Stimulated activated naive CD8-positive, alpha-beta T cell treated with anti-CD3 and anti-CD28 coated beads, Interleukin-15, Interleukin-2, amounts not matched to agents 100 ng/mL and 50 ng/mL, for 24 hours (primary cell): Measurements from ENCODE around the gene IMMP2L.
"Not testable (repeated sequence)": the region's sequence is repeated elsewhere in the genome, so short reads cannot be mapped to it uniquely, and the experiment has no call there.

Experiments
- H3K27ac Mint-ChIP-seq: one replicate; pipeline ENCODE4 v1.8.0; 2021; ENCODE audit warnings: mild to moderate bottlenecking, mixed read lengths
- H3K27me3 Mint-ChIP-seq: one replicate; pipeline ENCODE4 v1.8.0; 2021; ENCODE audit warnings: mixed read lengths
- H3K36me3 Mint-ChIP-seq: one replicate; pipeline ENCODE4 v1.8.0; 2021; ENCODE audit warnings: low read depth, mixed read lengths
- H3K4me1 Mint-ChIP-seq: one replicate; pipeline ENCODE4 v1.8.0; 2021; ENCODE audit warnings: low read depth, mixed read lengths
- H3K4me3 Mint-ChIP-seq: one replicate; pipeline ENCODE4 v1.8.0; 2021; ENCODE audit warnings: mild to moderate bottlenecking, mixed read lengths
- H3K9me3 Mint-ChIP-seq: one replicate; pipeline ENCODE4 v1.8.0; 2021; ENCODE audit warnings: mixed read lengths

IMMP2L gene

DNA sequence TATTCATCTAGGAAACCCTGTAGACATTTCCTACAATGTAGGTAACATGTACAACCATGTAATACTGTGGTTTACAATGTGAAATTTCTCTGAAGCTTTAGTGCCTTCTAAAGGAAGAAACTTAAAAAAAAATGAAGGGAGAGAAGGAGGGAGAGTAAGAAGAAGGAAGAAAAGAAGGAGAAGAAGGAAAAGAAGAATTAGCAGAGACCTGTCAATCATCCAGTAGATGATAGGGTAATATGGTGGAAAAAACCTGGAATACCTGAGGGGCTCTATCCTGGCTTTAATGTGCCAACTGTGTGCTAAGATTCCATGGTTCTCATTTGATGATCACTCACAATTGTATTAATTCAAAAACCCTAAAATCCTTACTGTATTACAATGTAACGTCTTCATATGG lies 474.0 kb downstream of the IMMP2L start:
- no peaks in the 10 kb centered on the region for H3K27me3 Mint-ChIP-seq
- H3K36me3 Mint-ChIP-seq: peaks cover 18% of the 10 kb centered on the region
- H3K9me3 Mint-ChIP-seq: peaks cover 4% of the 10 kb centered on the region
- peak overlapping the region; percentile 27 for H3K4me3 Mint-ChIP-seq
- H3K27ac Mint-ChIP-seq: peak overlapping the region; percentile 91
- H3K4me1 Mint-ChIP-seq: peaks cover 81% of the 10 kb centered on the region

DNA sequence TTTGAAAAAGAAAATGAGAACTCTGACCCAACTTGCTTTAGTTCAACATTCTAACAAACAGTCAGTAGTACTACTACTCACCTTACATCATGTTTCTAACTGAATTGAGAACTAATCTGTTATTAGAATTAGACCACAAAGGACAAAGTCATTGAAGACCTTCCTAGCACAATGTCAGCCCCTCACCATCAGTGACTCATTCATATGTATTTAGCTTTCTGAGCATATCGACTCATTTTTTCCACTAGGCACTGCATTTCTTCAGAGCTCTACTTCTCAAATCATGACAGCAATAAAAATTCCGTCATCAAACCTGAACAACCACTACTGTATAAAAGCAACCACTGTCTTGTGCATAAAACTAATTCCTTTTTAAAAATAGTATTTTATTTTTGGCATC lies 475.8 kb downstream of the IMMP2L start:
- Mint-ChIP-seq H3K36me3 (peaks cover 5% of the 10 kb centered on the region), H3K27ac (peak overlapping the region; percentile 97), H3K4me1 (peaks cover 90% of the 10 kb centered on the region), H3K4me3 (peak overlapping the region; percentile 48), H3K9me3 (peaks cover 4% of the 10 kb centered on the region), H3K27me3 (no peaks in the 10 kb centered on the region)

DNA sequence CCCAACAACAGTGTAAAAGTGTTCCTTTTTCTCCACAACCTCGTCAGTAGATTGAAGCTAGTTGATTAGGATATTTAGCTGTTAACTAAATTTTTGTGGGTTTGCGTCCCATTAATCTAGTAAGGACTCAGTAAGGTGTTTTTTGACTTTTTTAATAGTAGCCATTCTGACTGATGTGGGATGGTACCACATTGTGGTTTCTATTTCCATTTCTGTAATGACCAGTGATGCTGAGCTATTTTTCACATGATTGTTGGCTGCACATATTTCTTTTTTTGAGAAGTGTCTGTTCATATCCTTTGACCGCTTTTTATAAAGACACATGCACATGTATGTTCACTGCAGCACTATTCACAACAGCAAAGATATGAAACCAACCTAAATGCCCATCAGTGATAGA lies 476.9 kb downstream of the IMMP2L start:
- peaks cover 4% of the 10 kb centered on the region for H3K9me3 Mint-ChIP-seq
- peaks cover 5% of the 10 kb centered on the region for H3K36me3 Mint-ChIP-seq
- no peaks in the 10 kb centered on the region for H3K27me3 Mint-ChIP-seq
- peak overlapping the region; percentile 58 for H3K4me3 Mint-ChIP-seq
- H3K4me1 Mint-ChIP-seq: peaks cover 96% of the 10 kb centered on the region
- H3K27ac Mint-ChIP-seq: peak overlapping the region; percentile 97

DNA sequence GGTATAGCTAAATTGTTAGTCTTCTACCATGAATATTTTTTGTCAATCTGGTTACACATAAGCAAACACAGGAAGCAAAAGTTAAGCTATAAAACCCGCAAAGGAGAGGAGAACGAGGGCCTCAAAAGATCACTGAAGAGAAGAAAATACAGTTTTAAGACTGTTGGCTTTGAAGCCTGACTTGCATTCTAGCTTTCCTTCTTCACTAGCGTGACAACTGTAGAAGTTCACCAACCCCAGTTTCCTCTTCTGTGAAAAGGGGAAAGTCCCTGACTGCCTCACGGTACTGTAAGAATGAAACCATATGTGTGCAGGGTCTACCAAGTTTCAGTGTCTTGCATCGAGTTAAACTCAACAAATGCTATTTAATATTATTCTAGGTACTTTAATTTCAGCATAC lies 478.9 kb downstream of the IMMP2L start:
- H3K27me3 Mint-ChIP-seq: no peaks in the 10 kb centered on the region
- peak overlapping the region; percentile 76 for H3K4me3 Mint-ChIP-seq

DNA sequence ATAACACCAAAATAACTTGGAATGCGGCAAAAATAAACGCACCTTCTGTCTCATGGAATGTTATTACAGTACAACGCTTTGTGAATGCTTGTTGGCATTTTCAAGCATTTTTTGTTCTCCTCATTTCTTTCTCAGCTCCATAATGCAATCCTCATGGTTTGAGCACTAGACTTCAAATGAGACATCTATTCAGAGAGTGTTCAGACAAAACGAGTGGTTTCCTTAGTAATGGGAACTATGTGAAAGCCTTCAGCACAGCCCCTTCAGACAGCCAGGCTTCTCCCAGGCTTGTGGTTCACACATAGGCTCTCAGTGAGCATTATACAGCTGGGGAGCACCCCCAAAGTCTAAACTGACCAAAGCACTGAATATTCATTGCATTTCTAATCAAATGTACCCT lies 479.9 kb downstream of the IMMP2L start:
- peaks cover 4% of the 10 kb centered on the region for H3K9me3 Mint-ChIP-seq
- H3K4me3 Mint-ChIP-seq: peak overlapping the region; percentile 76
- no peaks in the 10 kb centered on the region for H3K27me3 Mint-ChIP-seq
- H3K27ac Mint-ChIP-seq: peak overlapping the region; percentile 97
- peaks cover 83% of the 10 kb centered on the region for H3K4me1 Mint-ChIP-seq
- peaks cover 5% of the 10 kb centered on the region for H3K36me3 Mint-ChIP-seq

More for the DNA sequence above, 478.9 kb downstream of the IMMP2L start:
- Mint-ChIP-seq H3K4me1 (peaks cover 89% of the 10 kb centered on the region), H3K9me3 (peaks cover 4% of the 10 kb centered on the region), H3K36me3 (peaks cover 5% of the 10 kb centered on the region), H3K27ac (peak overlapping the region; percentile 97)

DNA sequence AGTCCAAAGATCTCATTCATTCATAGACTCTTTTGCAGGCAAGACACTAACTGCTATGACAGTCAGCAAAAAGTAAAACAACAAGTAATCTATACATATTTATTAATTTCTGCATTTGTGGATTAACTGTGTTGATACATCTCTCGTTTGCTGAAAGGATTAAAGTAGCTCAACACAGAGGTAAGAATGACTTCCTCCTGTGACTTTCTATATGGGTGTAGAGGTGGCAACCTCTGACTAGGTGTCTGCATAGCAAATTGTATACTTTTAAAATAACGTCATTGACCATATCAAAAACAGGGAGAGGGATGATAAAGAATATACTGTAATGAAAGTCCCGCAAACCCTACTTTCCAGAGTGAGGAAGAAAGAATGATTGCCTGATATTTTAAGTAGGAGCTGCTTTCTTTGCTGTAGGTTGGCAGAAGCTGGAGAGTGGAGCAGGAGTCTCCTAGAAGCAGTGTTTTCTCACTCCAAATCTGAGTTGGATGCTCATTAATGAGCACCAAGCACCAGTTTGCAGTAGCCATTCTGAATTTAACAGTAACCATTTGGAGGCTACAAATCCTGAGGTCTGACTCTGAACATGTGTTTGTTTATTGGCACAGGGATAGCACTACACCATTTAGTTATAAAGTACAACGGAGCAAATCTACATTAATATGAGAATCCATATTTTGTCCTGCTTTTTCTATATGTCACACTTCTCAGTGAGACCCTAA lies 480.6 kb downstream of the IMMP2L start:
- Mint-ChIP-seq H3K9me3 (peaks cover 4% of the 10 kb centered on the region), H3K27me3 (no peaks in the 10 kb centered on the region), H3K36me3 (peaks cover 5% of the 10 kb centered on the region), H3K27ac (peak overlapping the region; percentile 97), H3K4me3 (peak overlapping the region; percentile 76), H3K4me1 (peaks cover 83% of the 10 kb centered on the region)

DNA sequence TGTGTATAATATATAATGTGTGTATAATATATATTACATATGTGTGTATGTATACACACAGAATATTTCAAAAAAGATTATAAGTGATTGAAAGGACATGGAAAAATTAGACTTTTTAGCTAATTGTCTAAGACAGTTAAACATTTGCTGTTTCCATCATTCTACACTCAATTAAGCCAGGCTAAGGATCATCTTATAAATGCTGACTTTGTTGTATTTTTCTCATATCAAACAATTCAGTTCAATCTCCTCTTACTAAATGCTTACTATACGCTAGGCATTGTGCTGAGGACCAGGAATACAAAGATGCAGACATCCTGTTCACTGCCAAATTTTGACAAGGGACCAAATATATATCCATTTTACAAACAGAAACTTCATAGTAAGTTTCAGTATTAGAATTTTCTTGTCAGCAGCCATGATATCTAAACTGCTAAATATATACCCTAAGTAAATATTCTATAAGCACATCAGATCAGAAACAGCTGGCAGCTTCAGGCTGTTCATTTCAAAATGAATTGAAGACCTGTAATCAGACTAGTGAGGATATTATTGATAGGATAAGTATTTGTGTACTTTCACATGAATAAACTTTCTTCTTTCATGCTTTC lies 481.7 kb downstream of the IMMP2L start:
- H3K27ac Mint-ChIP-seq: peak overlapping the region; percentile 97
- peaks cover 83% of the 10 kb centered on the region for H3K4me1 Mint-ChIP-seq
- no peak overlapping the region for H3K4me3 Mint-ChIP-seq
- H3K36me3 Mint-ChIP-seq: peaks cover 3% of the 10 kb centered on the region
- no peaks in the 10 kb centered on the region for H3K27me3 Mint-ChIP-seq
- peaks cover 2% of the 10 kb centered on the region for H3K9me3 Mint-ChIP-seq

DNA sequence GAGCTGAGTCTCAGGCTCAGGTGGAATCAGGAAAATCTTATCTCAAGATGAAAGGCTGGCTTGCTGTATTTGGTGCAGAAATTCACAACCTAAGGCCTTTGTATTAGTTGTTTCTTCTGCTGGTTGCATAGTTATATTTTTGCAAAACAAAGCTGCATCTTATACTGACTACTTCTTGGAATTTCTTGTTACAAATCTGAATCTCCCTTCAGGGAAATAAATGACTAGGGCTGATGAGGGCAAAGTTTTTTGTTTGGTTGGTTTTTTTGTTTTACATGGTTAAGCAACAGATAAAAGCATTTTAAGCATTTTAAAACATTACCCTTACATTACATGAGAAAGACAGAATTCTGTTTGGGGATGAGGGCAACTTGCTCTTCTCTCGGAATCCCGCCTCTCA lies 485.3 kb downstream of the IMMP2L start:
- no peaks in the 10 kb centered on the region for H3K36me3 Mint-ChIP-seq
- peaks cover 80% of the 10 kb centered on the region for H3K4me1 Mint-ChIP-seq
- H3K27ac Mint-ChIP-seq: peak overlapping the region; percentile 89
- H3K9me3 Mint-ChIP-seq: no peaks in the 10 kb centered on the region
- H3K4me3 Mint-ChIP-seq: no peak overlapping the region
- H3K27me3 Mint-ChIP-seq: no peaks in the 10 kb centered on the region

DNA sequence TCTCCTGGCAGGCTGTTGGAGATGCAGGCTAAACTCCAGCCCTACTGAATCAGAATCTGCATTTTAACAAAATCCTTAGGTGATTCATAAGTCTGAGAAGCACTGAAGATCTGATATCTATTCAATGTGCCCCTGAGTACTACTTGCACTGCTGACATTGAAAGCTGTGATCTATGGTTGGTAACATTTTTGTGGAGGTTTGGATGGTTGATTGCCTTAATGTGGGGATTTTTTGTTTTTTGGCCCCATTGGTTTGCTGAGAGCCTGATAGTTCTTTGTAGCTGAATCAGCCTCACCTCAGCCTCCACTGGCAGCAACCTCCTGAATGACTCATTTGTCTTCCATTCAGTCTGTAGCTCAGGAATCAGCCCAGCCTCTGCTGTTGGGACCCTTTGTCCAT lies 486.1 kb downstream of the IMMP2L start:
- Mint-ChIP-seq H3K36me3 (no peaks in the 10 kb centered on the region), H3K27me3 (no peaks in the 10 kb centered on the region), H3K9me3 (no peaks in the 10 kb centered on the region), H3K4me1 (peaks cover 80% of the 10 kb centered on the region), H3K27ac (peak overlapping the region; percentile 89), H3K4me3 (peak overlapping the region; percentile 33)

DNA sequence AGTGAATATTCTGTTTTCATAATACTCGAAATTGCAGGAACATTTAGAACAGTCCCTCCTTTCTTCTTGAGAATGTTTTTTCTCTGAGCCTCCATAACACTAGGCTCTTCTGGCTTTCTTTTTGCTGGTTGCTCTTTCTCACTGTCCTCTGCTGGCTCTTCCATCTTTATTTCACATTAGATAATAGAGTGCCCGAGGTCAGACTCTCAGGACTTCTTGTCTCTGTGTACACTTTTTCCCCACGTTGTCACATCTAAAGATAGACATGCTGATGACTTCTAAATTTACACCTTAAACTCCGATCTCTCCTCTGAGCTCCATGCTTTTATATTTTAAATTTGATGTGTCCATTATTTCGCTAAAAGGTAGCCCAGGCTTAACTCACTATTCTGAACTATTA lies 486.8 kb downstream of the IMMP2L start:
- Mint-ChIP-seq H3K9me3 (no peaks in the 10 kb centered on the region), H3K4me3 (no peak overlapping the region), H3K36me3 (no peaks in the 10 kb centered on the region), H3K27me3 (no peaks in the 10 kb centered on the region), H3K4me1 (peaks cover 77% of the 10 kb centered on the region), H3K27ac (peak overlapping the region; percentile 89)

DNA sequence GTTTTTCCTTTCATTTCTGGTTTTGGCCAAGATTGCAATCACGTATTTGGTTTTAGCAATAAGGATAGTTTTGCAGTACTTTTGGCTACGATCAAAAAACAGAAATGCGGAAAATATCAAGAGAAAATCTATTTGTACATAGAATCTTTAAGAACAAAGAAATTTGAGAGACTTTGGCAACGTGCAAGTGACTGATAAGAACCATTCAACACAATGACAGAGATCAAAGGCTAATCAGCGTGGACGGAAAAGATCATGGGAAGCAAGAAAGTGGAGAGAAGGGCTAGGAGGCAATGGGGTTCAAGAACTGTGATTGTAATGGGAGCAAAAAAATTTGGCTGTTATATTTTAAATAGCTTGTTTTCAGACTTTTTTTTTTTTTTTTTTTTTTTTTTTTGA lies 487.5 kb downstream of the IMMP2L start:
- Mint-ChIP-seq H3K27me3 (no peaks in the 10 kb centered on the region), H3K9me3 (no peaks in the 10 kb centered on the region), H3K4me3 (peak overlapping the region; percentile 31), H3K4me1 (peaks cover 78% of the 10 kb centered on the region), H3K36me3 (no peaks in the 10 kb centered on the region), H3K27ac (peak overlapping the region; percentile 90)

DNA sequence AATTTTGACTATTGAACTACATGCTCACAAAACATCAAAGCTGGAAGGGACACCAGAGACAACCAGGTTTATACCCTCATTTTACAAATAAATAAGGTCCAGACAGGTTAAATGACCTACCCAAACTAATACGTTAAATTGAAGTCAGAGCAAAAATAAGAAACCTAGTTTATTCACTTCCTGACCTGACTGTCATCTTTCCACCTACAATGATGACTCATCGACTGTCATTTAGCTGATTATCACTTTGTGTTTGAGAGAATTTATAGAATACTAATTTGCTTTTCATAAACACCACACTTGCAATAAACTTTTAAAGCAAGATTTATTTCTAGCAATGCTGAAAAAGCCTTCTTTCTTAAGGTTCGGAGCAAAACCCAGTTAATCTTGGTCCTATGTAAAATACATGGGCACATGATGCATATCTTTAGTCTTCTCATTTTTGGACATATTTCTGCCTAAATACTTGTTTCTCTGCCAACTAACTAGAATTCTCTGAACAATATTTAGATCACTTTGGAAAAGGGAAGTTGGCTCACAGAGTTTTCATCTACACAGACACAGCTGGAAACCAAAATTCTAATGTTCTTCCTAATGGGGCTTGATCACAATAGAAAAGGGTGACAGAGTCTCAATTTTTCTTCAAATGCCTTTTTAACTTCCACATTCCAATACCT lies 488.1 kb downstream of the IMMP2L start:
- Mint-ChIP-seq H3K4me1 (peaks cover 77% of the 10 kb centered on the region), H3K27ac (peak overlapping the region; percentile 90), H3K9me3 (no peaks in the 10 kb centered on the region), H3K27me3 (no peaks in the 10 kb centered on the region), H3K4me3 (peak overlapping the region; percentile 49), H3K36me3 (no peaks in the 10 kb centered on the region)

DNA sequence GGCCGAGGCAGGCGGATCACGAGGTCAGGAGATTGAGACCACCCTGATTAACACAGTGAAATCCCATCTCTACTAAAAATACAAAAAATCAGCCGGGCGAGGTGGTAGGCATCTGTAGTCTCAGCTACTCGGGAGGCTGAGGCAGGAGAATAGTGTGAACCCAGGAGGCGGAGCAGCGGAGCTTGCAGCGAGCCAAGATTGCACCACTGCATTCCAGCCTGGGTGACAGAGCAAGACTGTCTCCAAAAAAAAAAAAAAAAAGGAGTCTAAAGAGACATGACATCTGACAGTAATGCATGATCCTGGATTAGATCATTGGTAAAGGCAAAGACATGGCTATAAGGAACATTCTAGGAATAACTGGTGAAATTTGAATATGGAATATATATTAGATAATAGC lies 489.6 kb downstream of the IMMP2L start:
- not testable (repeated sequence) for H3K4me3 Mint-ChIP-seq, H3K27me3 Mint-ChIP-seq, H3K9me3 Mint-ChIP-seq, H3K36me3 Mint-ChIP-seq
- Mint-ChIP-seq H3K27ac (peak overlapping the region; percentile 53), H3K4me1 (peaks cover 76% of the 10 kb centered on the region)

DNA sequence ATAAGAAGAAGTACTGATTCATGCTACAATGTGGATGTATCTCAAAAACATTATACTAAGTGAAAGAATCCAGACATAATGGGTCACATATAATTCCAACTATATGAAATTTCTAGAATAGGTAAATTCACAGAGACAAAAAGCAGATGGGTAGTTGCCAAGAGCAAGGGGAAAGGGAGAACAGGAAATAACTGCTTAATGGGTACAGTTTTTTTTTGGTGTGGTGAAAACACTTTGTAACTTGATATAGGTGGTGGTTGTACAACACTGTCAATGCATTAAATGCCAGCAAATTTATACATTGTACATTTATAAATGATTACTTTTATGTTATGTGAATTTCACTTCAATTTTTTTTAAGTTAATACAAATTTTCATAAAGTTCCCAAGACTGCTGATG lies 490.7 kb downstream of the IMMP2L start:
- Mint-ChIP-seq H3K4me1 (peaks cover 71% of the 10 kb centered on the region), H3K9me3 (no peaks in the 10 kb centered on the region), H3K4me3 (no peak overlapping the region), H3K36me3 (no peaks in the 10 kb centered on the region), H3K27me3 (no peaks in the 10 kb centered on the region), H3K27ac (no peak overlapping the region)

DNA sequence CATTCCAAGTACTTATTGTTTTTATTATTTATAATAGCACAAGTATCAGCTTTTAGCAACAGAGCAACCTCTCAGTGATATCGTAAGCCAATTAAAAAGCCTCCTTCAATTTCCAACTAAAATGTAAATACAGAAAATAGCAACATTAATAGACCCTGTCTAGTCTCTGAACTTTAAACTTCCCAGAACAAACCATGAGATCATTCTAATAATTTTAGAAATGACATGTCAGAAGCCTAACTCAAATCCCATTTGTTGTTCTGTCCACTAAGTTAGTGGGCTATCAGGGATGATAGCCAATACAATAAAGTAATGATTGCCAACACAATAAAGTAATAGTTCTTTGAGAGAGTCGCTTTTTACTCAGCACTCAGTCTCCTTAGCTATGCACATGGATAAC lies 493.7 kb downstream of the IMMP2L start:
- no peak overlapping the region for H3K4me3 Mint-ChIP-seq
- peaks cover 43% of the 10 kb centered on the region for H3K4me1 Mint-ChIP-seq
- no peaks in the 10 kb centered on the region for H3K27me3 Mint-ChIP-seq
- H3K36me3 Mint-ChIP-seq: peaks cover 4% of the 10 kb centered on the region
- peaks cover 14% of the 10 kb centered on the region for H3K9me3 Mint-ChIP-seq
- H3K27ac Mint-ChIP-seq: no peak overlapping the region
